Testis (tissue), 2 donors: ENCODE data around the gene FAM107B.

Source experiments
- POLR2A ChIP-seq: fragments of 450-650 bp; IDR thresholded peaks from one replicate; pipeline ENCODE4 v1.6.1; 2017; ENCODE audit warnings: antibody characterized with exemption, mild to moderate bottlenecking, moderate library complexity
- TF ChIP-seq, protein P1 (sequence below), 3 experiments: fragments of 450-650 bp in 2 of 3; fragments of 200-600 bp in 1 of 3; sonication (generic) in 1 of 3; IDR thresholded peaks; one replicate each; pipeline ENCODE4 v1.5.1; 2016 to 2019; ENCODE audit warnings: antibody characterized with exemption in 3 of 3, mild to moderate bottlenecking in 2 of 3, moderate library complexity in 1 of 3

DNA sequence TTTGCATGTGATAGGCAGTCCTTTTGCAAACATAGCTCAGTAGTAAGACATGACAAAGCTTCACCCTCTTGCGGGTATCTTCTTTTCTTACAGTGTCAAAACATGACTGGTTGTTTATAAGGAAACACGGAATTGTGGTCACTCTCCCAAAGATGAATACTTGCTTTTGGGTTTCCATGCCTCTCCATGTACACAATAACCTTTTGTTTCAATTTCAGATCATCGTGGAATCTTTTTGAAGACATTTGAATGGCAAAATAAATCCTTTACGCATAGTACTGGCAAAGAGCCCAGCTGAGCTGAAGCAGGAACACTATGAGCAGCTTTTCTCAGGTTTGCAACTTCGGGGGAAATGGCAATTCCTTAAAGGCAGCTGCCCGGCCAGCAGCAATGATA lies 287.2 kb downstream of the FAM107B start:
- TF ChIP-seq, protein P1, sequence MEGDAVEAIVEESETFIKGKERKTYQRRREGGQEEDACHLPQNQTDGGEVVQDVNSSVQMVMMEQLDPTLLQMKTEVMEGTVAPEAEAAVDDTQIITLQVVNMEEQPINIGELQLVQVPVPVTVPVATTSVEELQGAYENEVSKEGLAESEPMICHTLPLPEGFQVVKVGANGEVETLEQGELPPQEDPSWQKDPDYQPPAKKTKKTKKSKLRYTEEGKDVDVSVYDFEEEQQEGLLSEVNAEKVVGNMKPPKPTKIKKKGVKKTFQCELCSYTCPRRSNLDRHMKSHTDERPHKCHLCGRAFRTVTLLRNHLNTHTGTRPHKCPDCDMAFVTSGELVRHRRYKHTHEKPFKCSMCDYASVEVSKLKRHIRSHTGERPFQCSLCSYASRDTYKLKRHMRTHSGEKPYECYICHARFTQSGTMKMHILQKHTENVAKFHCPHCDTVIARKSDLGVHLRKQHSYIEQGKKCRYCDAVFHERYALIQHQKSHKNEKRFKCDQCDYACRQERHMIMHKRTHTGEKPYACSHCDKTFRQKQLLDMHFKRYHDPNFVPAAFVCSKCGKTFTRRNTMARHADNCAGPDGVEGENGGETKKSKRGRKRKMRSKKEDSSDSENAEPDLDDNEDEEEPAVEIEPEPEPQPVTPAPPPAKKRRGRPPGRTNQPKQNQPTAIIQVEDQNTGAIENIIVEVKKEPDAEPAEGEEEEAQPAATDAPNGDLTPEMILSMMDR (IDR thresholded peaks at IDR 0.05), result no peak
- no peak for TF ChIP-seq POLR2A
